GM13976 (cell line): ENCODE results near the gene B3GNT2.

ENCODE experiments used
- DNase-seq: peaks from one replicate; pipeline ENCODE4 v3.0.0; 2012; ENCODE audit warnings: low spot score
- in situ Hi-C: fragments of 300-500 bp; cut with MboI; formaldehyde crosslinking; loops from one replicate; pipeline ENCODE4 v1.12.0; 2022; ENCODE audit warnings: low sequenced_read_pairs, mixed read lengths, inconsistent platforms; ENCODE audit not compliant: unreplicated experiment
- TF ChIP-seq, protein P1 (sequence below): IDR thresholded peaks from 2 replicates; pipeline ENCODE4 v1.5.1; 2012; ENCODE audit warnings: borderline replicate concordance, mild to moderate bottlenecking; ENCODE audit not compliant: insufficient read depth; ENCODE audit errors: extremely low read depth, missing control alignments, control extremely low read depth

B3GNT2 gene

DNA sequence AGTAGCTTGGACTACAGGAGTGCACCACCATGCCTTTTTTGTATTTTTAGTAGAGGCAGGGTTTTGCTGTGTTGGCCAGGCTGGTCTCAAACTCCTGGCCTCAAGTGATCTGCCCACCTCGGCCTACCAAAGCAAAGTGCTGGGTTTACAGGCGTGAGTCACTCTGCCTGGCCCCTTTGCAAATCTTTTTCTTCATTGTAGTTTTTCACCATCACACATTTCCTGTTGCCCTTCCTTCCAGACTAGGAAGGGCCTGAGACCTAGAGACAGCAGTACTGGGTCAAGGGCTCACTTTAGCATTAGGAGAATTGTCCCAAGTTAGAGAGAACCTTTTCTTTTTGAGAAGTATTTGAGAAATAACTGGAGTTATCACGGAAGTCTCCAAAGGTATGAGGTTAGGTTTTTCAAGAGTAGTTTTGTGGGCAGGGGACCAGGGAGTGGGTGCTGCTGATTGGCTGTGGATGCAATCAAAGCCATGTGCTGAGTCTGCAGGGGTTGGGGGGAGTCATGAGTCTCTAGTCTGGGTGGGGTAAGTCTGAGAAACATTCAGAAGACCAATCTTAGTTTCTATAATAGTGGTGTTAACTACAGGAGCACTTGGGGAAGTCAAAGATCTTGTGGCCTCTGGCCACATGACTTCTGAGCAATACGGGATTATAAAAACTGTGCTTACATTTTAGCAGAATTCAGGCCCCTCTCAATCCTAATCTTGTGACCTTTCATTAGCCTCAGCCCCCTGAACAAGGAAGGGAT lies 23.7 kb downstream of the B3GNT2 start:
- DNase-seq, result no peak
- in situ Hi-C loops, result loop anchor here (10.0 kb wide), 1 partner anchor 195 kb away; no protein-coding TSS in a partner anchor
- TF ChIP-seq, protein P1, sequence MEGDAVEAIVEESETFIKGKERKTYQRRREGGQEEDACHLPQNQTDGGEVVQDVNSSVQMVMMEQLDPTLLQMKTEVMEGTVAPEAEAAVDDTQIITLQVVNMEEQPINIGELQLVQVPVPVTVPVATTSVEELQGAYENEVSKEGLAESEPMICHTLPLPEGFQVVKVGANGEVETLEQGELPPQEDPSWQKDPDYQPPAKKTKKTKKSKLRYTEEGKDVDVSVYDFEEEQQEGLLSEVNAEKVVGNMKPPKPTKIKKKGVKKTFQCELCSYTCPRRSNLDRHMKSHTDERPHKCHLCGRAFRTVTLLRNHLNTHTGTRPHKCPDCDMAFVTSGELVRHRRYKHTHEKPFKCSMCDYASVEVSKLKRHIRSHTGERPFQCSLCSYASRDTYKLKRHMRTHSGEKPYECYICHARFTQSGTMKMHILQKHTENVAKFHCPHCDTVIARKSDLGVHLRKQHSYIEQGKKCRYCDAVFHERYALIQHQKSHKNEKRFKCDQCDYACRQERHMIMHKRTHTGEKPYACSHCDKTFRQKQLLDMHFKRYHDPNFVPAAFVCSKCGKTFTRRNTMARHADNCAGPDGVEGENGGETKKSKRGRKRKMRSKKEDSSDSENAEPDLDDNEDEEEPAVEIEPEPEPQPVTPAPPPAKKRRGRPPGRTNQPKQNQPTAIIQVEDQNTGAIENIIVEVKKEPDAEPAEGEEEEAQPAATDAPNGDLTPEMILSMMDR, result no peak

DNA sequence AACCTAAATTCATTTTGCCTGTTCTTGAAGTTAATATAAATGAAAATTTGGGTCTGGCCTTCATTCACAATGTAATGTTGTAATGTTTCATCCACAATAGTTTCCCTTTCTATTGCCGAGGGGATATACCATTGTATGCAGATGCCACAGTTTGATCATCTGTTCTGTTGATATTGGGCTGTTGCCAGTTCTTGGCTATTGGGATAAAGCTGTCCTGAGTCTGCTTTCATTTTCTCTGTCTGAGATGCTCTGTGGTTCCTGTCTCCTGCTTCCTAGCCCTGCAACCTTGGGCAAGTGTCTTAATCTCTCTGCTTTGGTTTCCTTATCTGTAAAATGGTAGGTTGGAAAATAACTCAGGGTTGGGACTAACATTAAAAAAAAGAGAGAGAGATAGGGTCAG lies 25.2 kb downstream of the B3GNT2 start:
- TF ChIP-seq, protein P1, result no peak
- in situ Hi-C loops, result no loop called here
- no peak for DNase-seq

DNA sequence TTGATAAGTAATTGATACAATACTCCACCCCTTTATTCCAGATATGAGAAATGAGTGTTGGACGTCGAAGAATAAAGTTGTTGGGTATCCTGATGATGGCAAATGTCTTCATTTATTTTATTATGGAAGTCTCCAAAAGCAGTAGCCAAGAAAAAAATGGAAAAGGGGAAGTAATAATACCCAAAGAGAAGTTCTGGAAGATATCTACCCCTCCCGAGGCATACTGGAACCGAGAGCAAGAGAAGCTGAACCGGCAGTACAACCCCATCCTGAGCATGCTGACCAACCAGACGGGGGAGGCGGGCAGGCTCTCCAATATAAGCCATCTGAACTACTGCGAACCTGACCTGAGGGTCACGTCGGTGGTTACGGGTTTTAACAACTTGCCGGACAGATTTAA lies 26.3 kb downstream of the B3GNT2 start:
- no peak for DNase-seq
- in situ Hi-C loops, result no loop called here
- TF ChIP-seq, protein P1, result no peak

DNA sequence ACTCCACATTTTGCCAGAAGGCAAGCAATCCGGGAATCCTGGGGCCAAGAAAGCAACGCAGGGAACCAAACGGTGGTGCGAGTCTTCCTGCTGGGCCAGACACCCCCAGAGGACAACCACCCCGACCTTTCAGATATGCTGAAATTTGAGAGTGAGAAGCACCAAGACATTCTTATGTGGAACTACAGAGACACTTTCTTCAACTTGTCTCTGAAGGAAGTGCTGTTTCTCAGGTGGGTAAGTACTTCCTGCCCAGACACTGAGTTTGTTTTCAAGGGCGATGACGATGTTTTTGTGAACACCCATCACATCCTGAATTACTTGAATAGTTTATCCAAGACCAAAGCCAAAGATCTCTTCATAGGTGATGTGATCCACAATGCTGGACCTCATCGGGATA lies 26.8 kb downstream of the B3GNT2 start:
- no peak for DNase-seq
- in situ Hi-C loops, result no loop called here
- TF ChIP-seq, protein P1, result no peak

DNA sequence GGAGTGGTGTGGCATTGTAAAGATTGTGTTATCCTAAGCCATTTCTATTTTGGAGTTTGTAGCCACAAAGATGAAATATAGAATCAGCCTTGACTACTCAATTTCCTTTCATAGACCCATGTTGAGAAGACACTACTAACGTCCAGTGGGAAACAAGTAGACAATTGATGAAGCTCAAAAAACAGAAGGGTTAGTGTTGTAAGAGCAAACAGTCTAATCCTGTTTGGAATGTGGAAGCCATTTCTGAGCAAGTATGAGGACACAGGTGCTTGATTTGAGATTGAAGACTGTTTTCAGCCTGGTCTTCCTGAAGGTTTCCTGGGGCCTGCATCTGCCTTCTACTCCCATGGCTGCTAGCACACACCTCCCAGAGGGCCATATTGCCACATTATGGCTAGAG lies 29.1 kb downstream of the B3GNT2 start:
- in situ Hi-C loops, result no loop called here
- DNase-seq, result no peak
- TF ChIP-seq, protein P1, result no peak

DNA sequence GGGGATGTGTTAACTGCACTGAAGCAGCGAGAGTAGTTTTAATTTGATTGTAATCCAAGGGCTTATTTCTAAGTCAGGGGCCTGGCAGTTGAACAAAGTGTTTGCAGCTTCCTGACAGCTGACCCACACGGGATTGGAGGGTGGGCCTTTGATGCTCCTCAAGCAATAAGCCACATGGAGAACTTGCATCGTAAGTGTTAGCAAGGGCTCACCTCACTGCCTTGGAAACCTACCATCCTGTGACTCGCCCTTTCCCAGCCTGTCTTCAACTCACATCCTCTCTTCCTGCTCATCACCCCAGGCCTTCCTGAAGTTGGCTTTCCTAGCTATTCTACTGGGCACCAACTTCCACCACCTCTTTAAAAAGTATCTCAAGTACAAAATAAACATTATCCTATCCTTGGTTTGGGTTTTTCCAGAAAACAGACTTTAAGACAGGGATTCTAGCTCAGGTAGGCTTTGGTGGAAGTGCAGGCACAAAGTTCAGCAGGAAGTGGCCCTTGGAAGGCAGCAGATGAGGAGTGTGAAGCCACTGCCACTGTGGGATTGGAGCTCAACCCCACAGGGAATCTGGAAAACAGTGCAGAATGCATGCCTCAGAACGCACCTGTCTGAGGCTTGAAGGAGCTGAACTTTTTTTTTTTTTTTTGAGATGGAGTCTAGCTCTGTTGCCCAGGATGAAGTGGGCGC lies 31.6 kb downstream of the B3GNT2 start:
- TF ChIP-seq, protein P1, result no peak
- DNase-seq, result no peak
- in situ Hi-C loops, result no loop called here
